Smooth muscle cell (in vitro differentiated cells): ENCODE measurements around the gene LRRFIP1. TPM values are rescaled to one million over a fixed set of nuclear protein-coding genes. Genes with fewer than 3 reads are reported as not detected.

Experiments used
- DNase-seq: peaks from one replicate; lab custom pipeline; 2025; ENCODE audit not compliant: unreplicated experiment; lab: John Stamatoyannopoulos, UW
- H2AFZ ChIP-seq: fragments of 200-600 bp; sonication (generic); 2 replicates; pipeline ENCODE4 v1.6.0; 2016; ENCODE audit warnings: antibody characterized with exemption, low read depth, mild to moderate bottlenecking
- H3F3A ChIP-seq: fragments of 200-600 bp; sonication (generic); 2 replicates; pipeline ENCODE4 v1.6.0; 2017; ENCODE audit warnings: antibody characterized with exemption, low read depth
- H3K27ac ChIP-seq: fragments of 200-600 bp; sonication (generic); 2 replicates; pipeline ENCODE4 v1.5.1; 2016; ENCODE audit warnings: low read depth, mild to moderate bottlenecking
- H3K27me3 ChIP-seq: fragments of 200-600 bp; sonication (generic); 2 replicates; pipeline ENCODE4 v1.6.1; 2016; ENCODE audit warnings: low read depth, mild to moderate bottlenecking
- H3K36me3 ChIP-seq: fragments of 200-600 bp; sonication (generic); 2 replicates; pipeline ENCODE4 v1.5.1; 2016; ENCODE audit warnings: low read depth
- H3K4me1 ChIP-seq: fragments of 200-600 bp; sonication (generic); 2 replicates; pipeline ENCODE4 v1.5.1; 2016; ENCODE audit warnings: low read depth
- H3K4me2 ChIP-seq: fragments of 200-600 bp; sonication (generic); 2 replicates; pipeline ENCODE4 v1.6.0; 2016; ENCODE audit warnings: mild to moderate bottlenecking
- H3K4me3 ChIP-seq: fragments of 200-600 bp; sonication (generic); 2 replicates; pipeline ENCODE4 v1.5.1; 2016; ENCODE audit warnings: mild to moderate bottlenecking
- H3K79me2 ChIP-seq: fragments of 200-600 bp; sonication (generic); 2 replicates; pipeline ENCODE4 v1.6.0; 2016; ENCODE audit warnings: low read depth, mild to moderate bottlenecking
- H3K9ac ChIP-seq: fragments of 200-600 bp; sonication (generic); 2 replicates; pipeline ENCODE4 v1.6.0; 2016; ENCODE audit warnings: low read depth
- H3K9me3 ChIP-seq: fragments of 200-600 bp; sonication (generic); replicated peaks from 2 replicates; pipeline ENCODE4 v1.5.1; 2016; ENCODE audit warnings: low read depth
- H4K20me1 ChIP-seq: fragments of 200-600 bp; sonication (generic); 2 replicates; pipeline ENCODE4 v1.6.0; 2016; ENCODE audit warnings: low read depth
- WGBS: methylation state at CpG from one replicate; pipeline ENCODE4 v1.1.7; 2016; ENCODE audit warnings: low lambda C conversion rate; 5-methylcytosine and 5-hydroxymethylcytosine counted together
- polyA plus RNA-seq: library from polyadenylated mRNA; unstranded; fragments of >200 nt; fragmentation: Nextera tagmentation; extraction: Ambion mirVana; gene quantifications from 2 replicates; pipeline ENCODE4 v1.2.1, GENCODE V29; 2016
- total RNA-seq: library from RNA; depleted of rRNA; stranded (reverse); fragments of >200 nt; gene quantifications from 2 replicates; pipeline ENCODE4 v1.2.3, GENCODE V29; 2014
- TF ChIP-seq, protein P1 (sequence below): fragments of 200-600 bp; sonication (generic); IDR thresholded peaks from 2 replicates; pipeline ENCODE4 v1.5.1; 2017; ENCODE audit warnings: borderline replicate concordance, mild to moderate bottlenecking, antibody characterized with exemption; ENCODE audit not compliant: insufficient read depth, poor library complexity, severe bottlenecking

The LRRFIP1 gene
- total and polyA plus RNA-seq, 2 experiments from 2014 or later: 36.2 to 65.1 TPM

- peaks cover 50% of the 10 kb centered on the region for H3K79me2 ChIP-seq
- no peak for DNase-seq
- 80% methylated on average over 5 of the region's 5 CpGs for WGBS
- no peak overlapping the region for H2AFZ ChIP-seq
- H3K9me3 ChIP-seq: no peaks in the 10 kb centered on the region
- no peak overlapping the region for H3K4me3 ChIP-seq
- H3K9ac ChIP-seq: no peak overlapping the region
- no peak overlapping the region for H3K27ac ChIP-seq
- H3K27me3 ChIP-seq: no peaks in the 10 kb centered on the region
- TF ChIP-seq, protein P1, sequence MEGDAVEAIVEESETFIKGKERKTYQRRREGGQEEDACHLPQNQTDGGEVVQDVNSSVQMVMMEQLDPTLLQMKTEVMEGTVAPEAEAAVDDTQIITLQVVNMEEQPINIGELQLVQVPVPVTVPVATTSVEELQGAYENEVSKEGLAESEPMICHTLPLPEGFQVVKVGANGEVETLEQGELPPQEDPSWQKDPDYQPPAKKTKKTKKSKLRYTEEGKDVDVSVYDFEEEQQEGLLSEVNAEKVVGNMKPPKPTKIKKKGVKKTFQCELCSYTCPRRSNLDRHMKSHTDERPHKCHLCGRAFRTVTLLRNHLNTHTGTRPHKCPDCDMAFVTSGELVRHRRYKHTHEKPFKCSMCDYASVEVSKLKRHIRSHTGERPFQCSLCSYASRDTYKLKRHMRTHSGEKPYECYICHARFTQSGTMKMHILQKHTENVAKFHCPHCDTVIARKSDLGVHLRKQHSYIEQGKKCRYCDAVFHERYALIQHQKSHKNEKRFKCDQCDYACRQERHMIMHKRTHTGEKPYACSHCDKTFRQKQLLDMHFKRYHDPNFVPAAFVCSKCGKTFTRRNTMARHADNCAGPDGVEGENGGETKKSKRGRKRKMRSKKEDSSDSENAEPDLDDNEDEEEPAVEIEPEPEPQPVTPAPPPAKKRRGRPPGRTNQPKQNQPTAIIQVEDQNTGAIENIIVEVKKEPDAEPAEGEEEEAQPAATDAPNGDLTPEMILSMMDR: no peak
- H3K4me2 ChIP-seq: no peak overlapping the region
- H3F3A ChIP-seq: no peaks in the 10 kb centered on the region
- peaks cover 60% of the 10 kb centered on the region for H4K20me1 ChIP-seq
- no peaks in the 10 kb centered on the region for H3K36me3 ChIP-seq
- H3K4me1 ChIP-seq: peaks cover 21% of the 10 kb centered on the region
These were observed 100.0 kb downstream of the LRRFIP1 start for GRCh38 chr2:237727363-237727762.

DNA sequence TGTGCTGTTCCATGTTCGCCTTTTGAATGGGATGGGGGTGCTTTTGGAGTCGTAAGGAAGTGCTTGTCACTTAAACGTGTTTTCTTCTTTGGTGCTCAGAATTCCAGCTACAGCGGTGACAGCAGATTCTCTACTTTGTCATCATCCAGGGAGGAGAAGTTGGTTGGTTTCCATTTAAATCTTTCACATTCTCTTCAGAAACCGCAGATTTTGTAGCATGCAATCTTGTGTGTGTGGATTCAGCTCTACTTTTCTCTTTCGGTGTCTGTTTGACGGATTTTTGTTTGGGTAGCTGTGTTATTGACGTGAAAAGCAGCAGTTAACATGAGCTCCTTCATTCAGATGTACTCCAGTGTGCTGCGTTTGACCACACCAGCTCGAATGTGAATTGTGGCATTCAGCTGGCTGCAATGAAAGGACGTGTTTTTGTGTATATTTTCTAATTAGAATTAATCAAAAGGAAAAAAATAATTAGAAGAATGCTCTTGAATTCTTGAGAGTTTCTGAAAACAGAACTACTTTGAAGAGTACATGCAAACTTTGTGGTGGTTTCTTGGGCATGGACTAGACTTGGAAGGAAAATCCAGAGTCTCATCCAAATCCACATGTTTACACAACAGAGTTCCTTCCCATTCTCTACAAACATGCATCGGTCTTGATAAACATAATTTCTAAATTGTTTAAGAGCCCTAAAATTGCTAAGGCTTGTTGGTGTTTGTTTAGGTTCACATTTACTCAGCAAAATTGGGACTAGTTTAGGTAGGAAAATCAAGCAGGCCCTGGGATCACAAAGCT, 102.5 kb downstream of the LRRFIP1 start:
- Histone ChIP-seq H3K4me1 (peaks cover 33% of the 10 kb centered on the region), H3K4me2 (no peak overlapping the region), H3K4me3 (no peak overlapping the region), H3K36me3 (no peaks in the 10 kb centered on the region), H3K27me3 (no peaks in the 10 kb centered on the region), H3K79me2 (peaks cover 50% of the 10 kb centered on the region), H4K20me1 (peaks cover 60% of the 10 kb centered on the region), H3K27ac (peak overlapping the region; percentile 33), H3K9me3 (no peaks in the 10 kb centered on the region), H2AFZ (no peak overlapping the region), H3K9ac (no peak overlapping the region), H3F3A (no peaks in the 10 kb centered on the region)
- DNase-seq: no peak
- TF ChIP-seq, protein P1: no peak
- 74% methylated on average over 12 of the region's 12 CpGs for WGBS

GRCh38 chr2:237731663-237732062, 104.3 kb downstream of the LRRFIP1 start:
- H2AFZ ChIP-seq: no peak overlapping the region
- H3K4me1 ChIP-seq: peaks cover 33% of the 10 kb centered on the region
- TF ChIP-seq, protein P1: no peak
- peaks cover 58% of the 10 kb centered on the region for H4K20me1 ChIP-seq
- H3K9me3 ChIP-seq: no peaks in the 10 kb centered on the region
- WGBS: 20% methylated on average over 6 of the region's 6 CpGs
- H3K27ac ChIP-seq: peak overlapping the region; percentile 13
- peaks cover 45% of the 10 kb centered on the region for H3K79me2 ChIP-seq
- H3K4me3 ChIP-seq: no peak overlapping the region
- DNase-seq: no peak
- peak overlapping the region; percentile 71 for H3K4me2 ChIP-seq
- H3K36me3 ChIP-seq: no peaks in the 10 kb centered on the region
- H3F3A ChIP-seq: no peaks in the 10 kb centered on the region
- H3K9ac ChIP-seq: no peak overlapping the region
- H3K27me3 ChIP-seq: no peaks in the 10 kb centered on the region

DNA sequence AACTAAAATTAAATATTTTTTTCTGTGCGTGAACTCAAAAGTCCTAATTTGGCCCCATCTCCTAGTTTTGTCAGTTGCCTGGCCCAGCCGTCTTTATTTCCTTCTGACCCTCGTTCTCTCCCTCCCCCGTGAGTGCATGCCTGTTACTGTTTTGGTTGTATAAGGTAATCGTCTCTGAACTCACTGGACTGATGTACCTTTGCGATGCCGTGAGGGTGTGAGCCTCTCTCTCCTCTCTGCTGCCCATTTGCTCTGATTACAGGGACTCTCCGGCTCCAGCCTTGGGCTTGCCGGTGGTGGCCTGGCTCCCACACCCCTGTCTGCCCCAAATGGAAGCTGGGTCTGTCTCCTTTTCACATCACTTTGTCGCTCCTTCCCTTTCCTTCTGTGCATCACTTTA, 104.7 kb downstream of the LRRFIP1 start:
- peaks cover 33% of the 10 kb centered on the region for H3K4me1 ChIP-seq
- H3K4me3 ChIP-seq: no peak overlapping the region
- no peaks in the 10 kb centered on the region for H3K27me3 ChIP-seq
- peaks cover 59% of the 10 kb centered on the region for H4K20me1 ChIP-seq
- no peak for DNase-seq
- no peaks in the 10 kb centered on the region for H3K36me3 ChIP-seq
- peak overlapping the region; percentile 71 for H3K4me2 ChIP-seq
- H3F3A ChIP-seq: no peaks in the 10 kb centered on the region
- 63% methylated on average over 10 of the region's 10 CpGs for WGBS
- H3K79me2 ChIP-seq: peaks cover 43% of the 10 kb centered on the region
- H2AFZ ChIP-seq: no peak overlapping the region
- TF ChIP-seq, protein P1: no peak
- peak overlapping the region; percentile 61 for H3K27ac ChIP-seq
- no peaks in the 10 kb centered on the region for H3K9me3 ChIP-seq
- no peak overlapping the region for H3K9ac ChIP-seq
